Measurements from ENCODE around the gene CHD6. TPM values are rescaled to one million over a fixed set of nuclear protein-coding genes. Genes with fewer than 3 reads are reported as not detected.

CHD6 gene
- polyA plus RNA-seq, 1 donor (not counting 4 experiments of a cell fraction or from before 2014, with no cell fraction given), result 6.8 TPM

GRCh38 chr20:41443691-41444090 lies 174.5 kb downstream of the CHD6 start:
- FAIRE-seq, result no peak
- dilution Hi-C loops (cut with MboI; ENCODE audit: extremely low pct_ligation_motif_present, low sequenced_read_pairs), result no loop called here

GRCh38 chr20:41440882-41441281 lies 177.3 kb downstream of the CHD6 start:
- no peaks in the 10 kb centered on the region for H4K20me1 ChIP-seq (ENCODE audit: control insufficient read depth, extremely low read depth, insufficient read depth, low read length)
- H3K27ac ChIP-seq (ENCODE audit: control insufficient read depth, insufficient read depth, low read length), result no peak overlapping the region
- no peaks in the 10 kb centered on the region for H3K27me3 ChIP-seq (ENCODE audit: control insufficient read depth, extremely low read depth, insufficient read depth, low read length)
- FAIRE-seq (no peak), DNase-seq (ENCODE audit: low read depth, low spot score) (no peak)
- H3K79me2 ChIP-seq (ENCODE audit: control insufficient read depth, insufficient read depth, low read length), result no peaks in the 10 kb centered on the region
- H3K4me3 ChIP-seq (ENCODE audit: control insufficient read depth in 2 of 3, extremely low read depth in 1 of 3, insufficient read depth in 2 of 3, low read depth in 1 of 3, low read length in 3 of 3), result no peak overlapping the region
- TF ChIP-seq EZH2 (IDR thresholded peaks at IDR 0.05; ENCODE audit: low read length) (no peak), CTCF (optimal IDR thresholded peaks at IDR 0.05 in 1 of 3, IDR thresholded peaks at IDR 0.05 in 1 of 3, conservative IDR thresholded peaks at IDR 0.05 in 1 of 3; ENCODE audit: extremely low read depth in 1 of 3, insufficient read depth in 2 of 3, low read length in 3 of 3) (no peak)
- dilution Hi-C loops (cut with MboI; ENCODE audit: extremely low pct_ligation_motif_present, low sequenced_read_pairs), result no loop called here
- H3K4me2 ChIP-seq (ENCODE audit: control insufficient read depth, extremely low read depth, insufficient read depth, low read depth, low read length), result no peak overlapping the region
- H3K4me1 ChIP-seq (ENCODE audit: control insufficient read depth, extremely low read depth, insufficient read depth, low read length), result no peaks in the 10 kb centered on the region
- peaks cover 0 to 7% of the 10 kb centered on the region in 2 experiments for H3K36me3 ChIP-seq (ENCODE audit: control insufficient read depth in 2 of 2, extremely low read depth in 1 of 2, insufficient read depth in 2 of 2, low read length in 2 of 2)
- no peaks in the 10 kb centered on the region for H3K9me3 ChIP-seq (ENCODE audit: control insufficient read depth, low read depth, low read length)
- H2AFZ ChIP-seq (ENCODE audit: control insufficient read depth, low read length), result no peak overlapping the region
- no peak overlapping the region for H3K9ac ChIP-seq (ENCODE audit: control insufficient read depth, extremely low read depth, insufficient read depth, low read length)
- no peaks in the 10 kb centered on the region for H3K9me1 ChIP-seq (ENCODE audit: control insufficient read depth, extremely low read depth, insufficient read depth, low read length)

More at GRCh38 chr20:41443691-41444090, 174.5 kb downstream of the CHD6 start:
- no peak overlapping the region for H2AFZ ChIP-seq (ENCODE audit: control insufficient read depth, low read length)
- no peaks in the 10 kb centered on the region for H4K20me1 ChIP-seq (ENCODE audit: control insufficient read depth, extremely low read depth, insufficient read depth, low read length)
- H3K36me3 ChIP-seq (ENCODE audit: control insufficient read depth in 2 of 2, extremely low read depth in 1 of 2, insufficient read depth in 2 of 2, low read length in 2 of 2), result peaks cover 6 to 13% of the 10 kb centered on the region in 2 experiments
- no peak overlapping the region for H3K4me2 ChIP-seq (ENCODE audit: control insufficient read depth, extremely low read depth, insufficient read depth, low read depth, low read length)
- no peak overlapping the region for H3K9ac ChIP-seq (ENCODE audit: control insufficient read depth, extremely low read depth, insufficient read depth, low read length)
- no peaks in the 10 kb centered on the region for H3K4me1 ChIP-seq (ENCODE audit: control insufficient read depth, extremely low read depth, insufficient read depth, low read length)
- no peak overlapping the region for H3K4me3 ChIP-seq (ENCODE audit: control insufficient read depth in 2 of 3, extremely low read depth in 1 of 3, insufficient read depth in 2 of 3, low read depth in 1 of 3, low read length in 3 of 3)
- H3K79me2 ChIP-seq (ENCODE audit: control insufficient read depth, insufficient read depth, low read length), result no peaks in the 10 kb centered on the region
- H3K9me1 ChIP-seq (ENCODE audit: control insufficient read depth, extremely low read depth, insufficient read depth, low read length), result no peaks in the 10 kb centered on the region
- no peak for DNase-seq (ENCODE audit: low read depth, low spot score)
- no peak for TF ChIP-seq EZH2 (IDR thresholded peaks at IDR 0.05; ENCODE audit: low read length)
- no peak overlapping the region for H3K27ac ChIP-seq (ENCODE audit: control insufficient read depth, insufficient read depth, low read length)
- no peaks in the 10 kb centered on the region for H3K27me3 ChIP-seq (ENCODE audit: control insufficient read depth, extremely low read depth, insufficient read depth, low read length)
- no peaks in the 10 kb centered on the region for H3K9me3 ChIP-seq (ENCODE audit: control insufficient read depth, low read depth, low read length)

GRCh38 chr20:41437836-41438235 lies 180.3 kb downstream of the CHD6 start:
- Histone ChIP-seq H3K4me1 (ENCODE audit: control insufficient read depth, extremely low read depth, insufficient read depth, low read length) (no peaks in the 10 kb centered on the region), H3K9ac (ENCODE audit: control insufficient read depth, extremely low read depth, insufficient read depth, low read length) (no peak overlapping the region), H3K36me3 (ENCODE audit: control insufficient read depth in 2 of 2, extremely low read depth in 1 of 2, insufficient read depth in 2 of 2, low read length in 2 of 2) (peaks cover 0 to 6% of the 10 kb centered on the region in 2 experiments), H2AFZ (ENCODE audit: control insufficient read depth, low read length) (no peak overlapping the region), H4K20me1 (ENCODE audit: control insufficient read depth, extremely low read depth, insufficient read depth, low read length) (no peaks in the 10 kb centered on the region), H3K9me1 (ENCODE audit: control insufficient read depth, extremely low read depth, insufficient read depth, low read length) (no peaks in the 10 kb centered on the region), H3K9me3 (ENCODE audit: control insufficient read depth, low read depth, low read length) (no peaks in the 10 kb centered on the region), H3K4me2 (ENCODE audit: control insufficient read depth, extremely low read depth, insufficient read depth, low read depth, low read length) (no peak overlapping the region), H3K27ac (ENCODE audit: control insufficient read depth, insufficient read depth, low read length) (no peak overlapping the region), H3K79me2 (ENCODE audit: control insufficient read depth, insufficient read depth, low read length) (no peaks in the 10 kb centered on the region), H3K4me3 (ENCODE audit: control insufficient read depth in 2 of 3, extremely low read depth in 1 of 3, insufficient read depth in 2 of 3, low read depth in 1 of 3, low read length in 3 of 3) (no peak overlapping the region), H3K27me3 (ENCODE audit: control insufficient read depth, extremely low read depth, insufficient read depth, low read length) (no peaks in the 10 kb centered on the region)
- FAIRE-seq, result no peak
- TF ChIP-seq EZH2 (IDR thresholded peaks at IDR 0.05; ENCODE audit: low read length) (no peak), CTCF (optimal IDR thresholded peaks at IDR 0.05 in 1 of 3, IDR thresholded peaks at IDR 0.05 in 1 of 3, conservative IDR thresholded peaks at IDR 0.05 in 1 of 3; ENCODE audit: extremely low read depth in 1 of 3, insufficient read depth in 2 of 3, low read length in 3 of 3) (no peak)
- DNase-seq (ENCODE audit: low read depth, low spot score), result no peak
- dilution Hi-C loops (cut with MboI; ENCODE audit: extremely low pct_ligation_motif_present, low sequenced_read_pairs), result no loop called here

All from keratinocyte (primary cell).